Measurements from ENCODE around the gene NUCB2. TPM values are rescaled to one million over a fixed set of nuclear protein-coding genes. Genes with fewer than 3 reads are reported as not detected.

The NUCB2 gene
- total and polyA plus RNA-seq, 2 of the 13 experiments (the other 11 are each of a cell fraction or from before 2014, with no cell fraction given) = 54.2 to 82.4 TPM

DNA sequence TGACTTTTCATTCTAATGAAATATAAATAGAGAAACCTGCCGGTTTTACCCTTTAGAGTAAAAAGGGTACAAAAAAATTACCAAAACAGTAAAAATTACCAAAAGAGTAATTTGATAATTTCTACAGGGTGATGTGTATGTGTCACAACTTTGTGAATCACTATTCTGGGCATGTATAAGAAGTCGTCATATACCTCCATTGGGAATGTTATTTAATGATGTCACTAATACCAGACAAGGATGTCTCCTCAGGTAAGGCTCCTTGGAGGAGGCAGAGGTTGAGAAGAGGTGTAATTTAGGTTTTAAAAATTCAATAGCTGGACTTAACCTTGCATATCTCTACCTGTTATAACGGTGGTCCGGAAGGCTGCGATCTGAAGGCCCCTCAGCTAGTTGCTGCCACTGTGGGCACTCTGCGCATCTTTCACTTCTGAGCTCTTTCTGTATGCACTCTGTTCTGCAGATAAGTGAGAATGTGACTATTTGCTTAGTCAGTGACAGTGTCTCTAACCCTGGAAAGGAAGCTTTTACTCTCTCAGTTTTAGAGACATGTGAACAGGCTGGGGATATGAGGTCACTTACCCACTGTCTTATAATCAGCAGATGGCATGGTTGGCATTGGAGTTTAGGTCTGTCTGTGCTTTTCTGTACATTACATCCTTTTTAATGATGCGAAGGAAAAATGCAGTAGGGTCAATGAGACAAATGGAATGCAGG, 74.1 kb downstream of the NUCB2 start:
- Histone ChIP-seq H3K27ac (ENCODE audit: extremely low read length, insufficient read depth, low read length) (no peak overlapping the region), H3K36me3 (replicated peaks in 1 of 2; ENCODE audit: control insufficient read depth in 1 of 2, insufficient read depth in 2 of 2, low read length in 2 of 2) (no peaks in the 10 kb centered on the region), H3K79me2 (ENCODE audit: insufficient read depth, low read length) (peaks cover 26% of the 10 kb centered on the region), H3K9ac (ENCODE audit: insufficient read depth, low read depth, low read length) (peak overlapping the region; percentile 11; the same call in 1 of the 2 replicates), H3K4me1 (ENCODE audit: insufficient read depth, low read length) (peaks cover 20% of the 10 kb centered on the region), H3K27me3 (ENCODE audit: control insufficient read depth in 1 of 2, insufficient read depth in 2 of 2, low read length in 2 of 2) (peaks cover 0 to 4% of the 10 kb centered on the region in 2 experiments; a peak in 3 of 5 replicates), H4K20me1 (ENCODE audit: insufficient read depth, low read length) (no peaks in the 10 kb centered on the region; the same call in 1 of the 2 replicates), H3K4me2 (ENCODE audit: low read depth, low read length) (peak overlapping the region; percentile 99), H2AFZ (ENCODE audit: low read length) (no peak overlapping the region), H3K4me3 (replicated peaks in 1 of 3; ENCODE audit: insufficient read depth in 1 of 3, low read depth in 2 of 3, low read length in 3 of 3) (peak overlapping the region in 1 of 3 experiments; percentile 76; a peak in 1 of 6 replicates), H3K9me3 (ENCODE audit: low read length) (no peaks in the 10 kb centered on the region)
- 90% methylated on average over 7 of the region's 7 CpGs for WGBS (ENCODE audit: low lambda C conversion rate)
- in situ Hi-C loops (cut with HindIII; ENCODE audit: extremely low pct_ligation_motif_present, low pct_unique_long_range_greater_than_20kb) = loop anchor here (10.0 kb wide), 1 partner anchor 146 kb away; the partner anchor contains the start of gene PIK3C2A
- POLR2A ChIA-PET = no interaction called here
- DNase-seq (ENCODE audit: low spot score) = no peak
- no peak for ATAC-seq
- no peak for FAIRE-seq
- TF ChIP-seq CREB1 (IDR thresholded peaks at IDR 0.05) (0 out of 2 replicates have a peak, but pooled peaks have one; percentile 3), CREB1 (CRISPR knock-in tag; IDR thresholded peaks at IDR 0.05) (no peak), NFE2L2 (IDR thresholded peaks at IDR 0.05; ENCODE audit: low read length) (no peak), ZNF124 (CRISPR knock-in tag; IDR thresholded peaks at IDR 0.05) (no peak), ATF7 (IDR thresholded peaks at IDR 0.05) (peak; percentile 56; the same call in 1 of the 2 replicates), ATF7 (CRISPR knock-in tag; IDR thresholded peaks at IDR 0.05) (no peak)
- TF ChIP-seq, protein P1, sequence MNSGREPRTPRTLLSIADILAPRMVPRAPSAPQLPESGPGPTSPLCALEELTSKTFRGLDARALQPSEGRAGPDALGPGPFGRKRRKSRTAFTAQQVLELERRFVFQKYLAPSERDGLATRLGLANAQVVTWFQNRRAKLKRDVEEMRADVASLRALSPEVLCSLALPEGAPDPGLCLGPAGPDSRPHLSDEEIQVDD (CRISPR knock-in tag; IDR thresholded peaks at IDR 0.05; ENCODE audit: borderline replicate concordance) = no peak
- CTCF ChIA-PET (ENCODE audit: low intra/inter-chr PET ratio, low total read pairs) = no interaction called here
- intact Hi-C loops (cut with micrococcal nuclease; ENCODE audit: unreplicated experiment) = no loop called here
- no TSS peak for BruUV-seq (replicated peaks)

DNA sequence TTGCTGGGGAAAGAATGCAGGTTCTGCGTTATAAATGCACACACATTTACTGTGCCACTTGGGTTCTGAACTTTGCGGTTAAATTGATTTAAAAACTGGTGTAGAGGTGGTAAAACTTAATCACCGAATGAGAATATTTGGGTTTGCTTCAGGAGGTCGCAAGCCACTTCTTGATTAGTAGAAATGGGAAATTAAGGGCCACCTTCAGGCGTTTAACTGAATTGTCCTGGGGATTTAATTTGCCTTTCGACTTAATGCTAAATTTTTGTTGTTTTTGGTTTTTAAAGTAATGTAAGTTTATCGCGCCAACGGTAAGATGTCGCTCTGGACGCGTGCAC, 74.6 kb downstream of the NUCB2 start:
- 0 out of 2 replicates have a peak, but pooled peaks have one; percentile 2 for TF ChIP-seq SP4 (CRISPR knock-in tag; IDR thresholded peaks at IDR 0.05)
- no peak for TF ChIP-seq YY1 (IDR thresholded peaks at IDR 0.05; ENCODE audit: insufficient read depth, insufficient replicate concordance, low read depth, low read length)
- Histone ChIP-seq H3K9ac (ENCODE audit: insufficient read depth, low read depth, low read length) (peak overlapping the region; percentile 11; the same call in 1 of the 2 replicates), H3K36me3 (replicated peaks in 1 of 2; ENCODE audit: control insufficient read depth in 1 of 2, insufficient read depth in 2 of 2, low read length in 2 of 2) (no peaks in the 10 kb centered on the region), H4K20me1 (ENCODE audit: insufficient read depth, low read length) (no peaks in the 10 kb centered on the region; the same call in 1 of the 2 replicates), H3K27me3 (ENCODE audit: control insufficient read depth in 1 of 2, insufficient read depth in 2 of 2, low read length in 2 of 2) (peaks cover 0 to 4% of the 10 kb centered on the region in 2 experiments; a peak in 2 of 5 replicates), H3K4me2 (ENCODE audit: low read depth, low read length) (peak overlapping the region; percentile 99), H3K9me3 (ENCODE audit: low read length) (no peaks in the 10 kb centered on the region), H3K79me2 (ENCODE audit: insufficient read depth, low read length) (peaks cover 29% of the 10 kb centered on the region), H3K4me1 (ENCODE audit: insufficient read depth, low read length) (peaks cover 20% of the 10 kb centered on the region), H2AFZ (ENCODE audit: low read length) (no peak overlapping the region), H3K27ac (ENCODE audit: extremely low read length, insufficient read depth, low read length) (peak overlapping the region; percentile 96), H3K4me3 (replicated peaks in 1 of 3; ENCODE audit: insufficient read depth in 1 of 3, low read depth in 2 of 3, low read length in 3 of 3) (peak overlapping the region; percentile 73 to 84 (median 76))
- WGBS (ENCODE audit: low lambda C conversion rate) = 8% methylated on average over 12 of the region's 12 CpGs
- ChIA-PET CTCF (ENCODE audit: low intra/inter-chr PET ratio, low total read pairs) (no interaction called here), POLR2A (no interaction called here)
- FAIRE-seq = no peak
- intact Hi-C loops (cut with micrococcal nuclease; ENCODE audit: unreplicated experiment) (no loop called here), in situ Hi-C loops (cut with HindIII; ENCODE audit: extremely low pct_ligation_motif_present, low pct_unique_long_range_greater_than_20kb) (loop anchor here (10.0 kb wide), 1 partner anchor 146 kb away; the partner anchor contains the start of gene PIK3C2A)
- no peak for DNase-seq (ENCODE audit: low spot score)
- no peak for ATAC-seq
- TSS peak; percentile 34 for BruUV-seq (replicated peaks)
